GM19372 (cell line): ENCODE results near the gene DMRT2.
A peak's percentile ranks its signal among the peaks of the same experiment; 100 is the strongest.

ENCODE experiments used
- ATAC-seq: cut with Tn5 transposase; IDR thresholded peaks from one replicate; pipeline ENCODE4 v1.9.1; 2021; ENCODE audit warnings: mild to moderate bottlenecking, low read depth, moderate library complexity; ENCODE audit not compliant: unreplicated experiment

The DMRT2 gene

GRCh38 chr9:1085086-1085485, 34.9 kb downstream of the DMRT2 start:
- ATAC-seq, result no peak

GRCh38 chr9:1086517-1086916, 36.4 kb downstream of the DMRT2 start:
- no peak for ATAC-seq

GRCh38 chr9:1087120-1087881, 37.1 kb downstream of the DMRT2 start:
- peak; percentile 59 for ATAC-seq

GRCh38 chr9:1094749-1095148, 44.6 kb downstream of the DMRT2 start:
- no peak for ATAC-seq

GRCh38 chr9:1096155-1096964, 46.2 kb downstream of the DMRT2 start:
- ATAC-seq, result no peak

- ATAC-seq, result no peak
Measured at GRCh38 chr9:1098551-1098950, 48.4 kb downstream of the DMRT2 start.

- ATAC-seq, result no peak
Measured at GRCh38 chr9:1100201-1100600, 50.0 kb downstream of the DMRT2 start.

- ATAC-seq, result no peak
Measured at GRCh38 chr9:1100945-1101344, 50.8 kb downstream of the DMRT2 start.

GRCh38 chr9:1101846-1102641, 51.9 kb downstream of the DMRT2 start:
- no peak for ATAC-seq

- no peak for ATAC-seq
Measured at GRCh38 chr9:1102642-1102970, 52.4 kb downstream of the DMRT2 start.
